Measurements from ENCODE around the gene NTF3.

- TF ChIP-seq, protein P1, sequence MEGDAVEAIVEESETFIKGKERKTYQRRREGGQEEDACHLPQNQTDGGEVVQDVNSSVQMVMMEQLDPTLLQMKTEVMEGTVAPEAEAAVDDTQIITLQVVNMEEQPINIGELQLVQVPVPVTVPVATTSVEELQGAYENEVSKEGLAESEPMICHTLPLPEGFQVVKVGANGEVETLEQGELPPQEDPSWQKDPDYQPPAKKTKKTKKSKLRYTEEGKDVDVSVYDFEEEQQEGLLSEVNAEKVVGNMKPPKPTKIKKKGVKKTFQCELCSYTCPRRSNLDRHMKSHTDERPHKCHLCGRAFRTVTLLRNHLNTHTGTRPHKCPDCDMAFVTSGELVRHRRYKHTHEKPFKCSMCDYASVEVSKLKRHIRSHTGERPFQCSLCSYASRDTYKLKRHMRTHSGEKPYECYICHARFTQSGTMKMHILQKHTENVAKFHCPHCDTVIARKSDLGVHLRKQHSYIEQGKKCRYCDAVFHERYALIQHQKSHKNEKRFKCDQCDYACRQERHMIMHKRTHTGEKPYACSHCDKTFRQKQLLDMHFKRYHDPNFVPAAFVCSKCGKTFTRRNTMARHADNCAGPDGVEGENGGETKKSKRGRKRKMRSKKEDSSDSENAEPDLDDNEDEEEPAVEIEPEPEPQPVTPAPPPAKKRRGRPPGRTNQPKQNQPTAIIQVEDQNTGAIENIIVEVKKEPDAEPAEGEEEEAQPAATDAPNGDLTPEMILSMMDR (IDR thresholded peaks at IDR 0.05) = no peak
- no peak for TF ChIP-seq POLR2A (IDR thresholded peaks at IDR 0.05)
These were observed 88.9 kb downstream of the NTF3 start for GRCh38 chr12:5520831-5521230.

Measured in right lobe of liver (tissue), 4 donors.